HG02623 (cell line): ENCODE data around the gene FBXL17.
"Not testable (repeated sequence)": the region's sequence is repeated elsewhere in the genome, so short reads cannot be mapped to it uniquely, and the experiment has no call there.

Experiments
- ATAC-seq: cut with Tn5 transposase; IDR thresholded peaks from one replicate; pipeline ENCODE4 v1.9.1; 2021; ENCODE audit warnings: moderate library complexity; ENCODE audit not compliant: unreplicated experiment

The FBXL17 gene

GRCh38 chr5:108171759-108172158 is 210.1 kb downstream of the FBXL17 start:
- ATAC-seq = no peak

- no peak for ATAC-seq
Observed at GRCh38 chr5:108168915-108169314, 213.0 kb downstream of the FBXL17 start.

- ATAC-seq = no peak
Observed at GRCh38 chr5:108167174-108167573, 214.7 kb downstream of the FBXL17 start.

GRCh38 chr5:108164574-108164973 is 217.3 kb downstream of the FBXL17 start:
- no peak for ATAC-seq

- ATAC-seq = not testable (repeated sequence)
Observed at GRCh38 chr5:108152854-108153253, 229.0 kb downstream of the FBXL17 start.

- no peak for ATAC-seq
Observed at GRCh38 chr5:108149369-108149768, 232.5 kb downstream of the FBXL17 start.

GRCh38 chr5:108148715-108149139 is 233.2 kb downstream of the FBXL17 start:
- peak; percentile 73 for ATAC-seq

GRCh38 chr5:108146222-108146621 is 235.7 kb downstream of the FBXL17 start:
- ATAC-seq = no peak

GRCh38 chr5:108145351-108145750 is 236.5 kb downstream of the FBXL17 start:
- ATAC-seq = no peak

- ATAC-seq = no peak
Observed at GRCh38 chr5:108144332-108144731, 237.6 kb downstream of the FBXL17 start.

- ATAC-seq = no peak
Observed at GRCh38 chr5:108143581-108143980, 238.3 kb downstream of the FBXL17 start.

- ATAC-seq = no peak
Observed at GRCh38 chr5:108141676-108142075, 240.2 kb downstream of the FBXL17 start.

- no peak for ATAC-seq
Observed at GRCh38 chr5:108136493-108136892, 245.4 kb downstream of the FBXL17 start.

GRCh38 chr5:108129129-108129528 is 252.8 kb downstream of the FBXL17 start:
- ATAC-seq = no peak

- ATAC-seq = no peak
Observed at GRCh38 chr5:108125771-108126511, 256.0 kb downstream of the FBXL17 start.

GRCh38 chr5:108124596-108124995 is 257.3 kb downstream of the FBXL17 start:
- ATAC-seq = no peak

- ATAC-seq = no peak
Observed at GRCh38 chr5:108122702-108123101, 259.2 kb downstream of the FBXL17 start.

GRCh38 chr5:108118813-108119514 is 262.9 kb downstream of the FBXL17 start:
- ATAC-seq = no peak

- no peak for ATAC-seq
Observed at GRCh38 chr5:108115673-108116072, 266.2 kb downstream of the FBXL17 start.

GRCh38 chr5:108113950-108114349 is 267.9 kb downstream of the FBXL17 start:
- no peak for ATAC-seq

- no peak for ATAC-seq
Observed at GRCh38 chr5:108111736-108112135, 270.2 kb downstream of the FBXL17 start.

GRCh38 chr5:108109059-108109458 is 272.8 kb downstream of the FBXL17 start:
- ATAC-seq = no peak
